Vagina (tissue), 2 donors: ENCODE measurements around the gene CDH18. TPM values are rescaled to one million over a fixed set of nuclear protein-coding genes. Genes with fewer than 3 reads are reported as not detected.

Source experiments
- DNase-seq, 2 donors: peaks; one replicate each; pipeline ENCODE4 v3.0.0-alpha.2; 2017; ENCODE audit errors: extremely low spot score in 2 of 2
- H3K27ac ChIP-seq: fragments of 200-600 bp; sonication (generic); one replicate; pipeline ENCODE4 v1.5.1; 2019
- H3K27me3 ChIP-seq: fragments of 200-600 bp; sonication (generic); one replicate; pipeline ENCODE4 v1.5.1; 2019
- H3K36me3 ChIP-seq, 2 donors: fragments of 200-600 bp; sonication (generic); one replicate each; pipeline ENCODE4 v1.5.1; 2017 to 2019
- H3K4me1 ChIP-seq: fragments of 200-600 bp; sonication (generic); one replicate; pipeline ENCODE4 v1.5.1; 2019
- H3K4me3 ChIP-seq, 2 donors: fragments of 200-600 bp; sonication (generic); 1 replicate in 1 of 2; 2 replicates in 1 of 2; pipeline ENCODE4 v1.5.1; 2016 to 2019
- H3K9me3 ChIP-seq: fragments of 200-600 bp; sonication (generic); one replicate; pipeline ENCODE4 v1.5.1; 2019
- CTCF ChIP-seq, 3 experiments: fragments of 450-650 bp in 2 of 3; fragments of 200-600 bp in 1 of 3; sonication (generic) in 1 of 3; IDR thresholded peaks; one replicate each; pipeline ENCODE4 v1.5.1; 2017 to 2019; ENCODE audit warnings: antibody characterized with exemption in 3 of 3, mild to moderate bottlenecking in 2 of 3, moderate library complexity in 2 of 3
- POLR2A ChIP-seq, 2 donors: fragments of 450-650 bp; IDR thresholded peaks; one replicate each; pipeline ENCODE4 v1.6.1; 2017; ENCODE audit warnings: antibody characterized with exemption in 2 of 2, mild to moderate bottlenecking in 2 of 2, moderate library complexity in 2 of 2
- POLR2AphosphoS5 ChIP-seq, 2 donors: sonication (generic); formaldehyde crosslinking; IDR thresholded peaks; one replicate each; pipeline ENCODE4 v1.9.0; 2017; ENCODE audit warnings: antibody characterized with exemption in 2 of 2, mild to moderate bottlenecking in 2 of 2, low read depth in 1 of 2; ENCODE audit not compliant: insufficient read depth in 1 of 2
- intact Hi-C: fragments of 100-400 bp; cut with DNase I; formaldehyde crosslinking; loops from one replicate; pipeline ENCODE4 v1.15.1; 2023
- total RNA-seq: library from RNA; depleted of rRNA; stranded (reverse); fragments of >200 nt; gene quantifications from one replicate; pipeline ENCODE4 v1.2.3, GENCODE V29; 2016

CDH18 gene
- total RNA-seq, 1 donor from 2014 or later: not detected

- H3K36me3 ChIP-seq: no peaks in the 10 kb centered on the region
- H3K9me3 ChIP-seq: no peaks in the 10 kb centered on the region
- H3K27me3 ChIP-seq: no peaks in the 10 kb centered on the region
- intact Hi-C loops: no loop called here
- no peak for DNase-seq
- H3K4me1 ChIP-seq: no peaks in the 10 kb centered on the region
- H3K27ac ChIP-seq: no peak overlapping the region
- no peak overlapping the region for H3K4me3 ChIP-seq
- TF ChIP-seq POLR2A (IDR thresholded peaks at IDR 0.05): no peak
- no peak for TF ChIP-seq CTCF (IDR thresholded peaks at IDR 0.05)
- no peak for TF ChIP-seq POLR2AphosphoS5 (IDR thresholded peaks at IDR 0.05; ENCODE audit: insufficient read depth in 1 of 2, low read depth in 1 of 2)
Measured at GRCh38 chr5:19568004-19568403, 420.0 kb downstream of the CDH18 start.

GRCh38 chr5:19565466-19565865 is 422.5 kb downstream of the CDH18 start:
- Histone ChIP-seq H3K27ac (no peak overlapping the region), H3K36me3 (no peaks in the 10 kb centered on the region), H3K9me3 (no peaks in the 10 kb centered on the region), H3K4me1 (no peaks in the 10 kb centered on the region), H3K27me3 (no peaks in the 10 kb centered on the region), H3K4me3 (no peak overlapping the region)
- DNase-seq: no peak
- TF ChIP-seq POLR2A (IDR thresholded peaks at IDR 0.05) (no peak), CTCF (IDR thresholded peaks at IDR 0.05) (no peak), POLR2AphosphoS5 (IDR thresholded peaks at IDR 0.05; ENCODE audit: insufficient read depth in 1 of 2, low read depth in 1 of 2) (no peak)
- intact Hi-C loops: no loop called here

GRCh38 chr5:19564036-19564435 is 424.0 kb downstream of the CDH18 start:
- no peaks in the 10 kb centered on the region for H3K36me3 ChIP-seq
- no peak for DNase-seq
- TF ChIP-seq POLR2AphosphoS5 (IDR thresholded peaks at IDR 0.05; ENCODE audit: insufficient read depth in 1 of 2, low read depth in 1 of 2): no peak
- no peak for TF ChIP-seq CTCF (IDR thresholded peaks at IDR 0.05)
- TF ChIP-seq POLR2A (IDR thresholded peaks at IDR 0.05): no peak
- intact Hi-C loops: no loop called here
- H3K9me3 ChIP-seq: no peaks in the 10 kb centered on the region
- H3K4me1 ChIP-seq: no peaks in the 10 kb centered on the region
- no peak overlapping the region for H3K4me3 ChIP-seq
- H3K27me3 ChIP-seq: no peaks in the 10 kb centered on the region
- H3K27ac ChIP-seq: no peak overlapping the region

DNA sequence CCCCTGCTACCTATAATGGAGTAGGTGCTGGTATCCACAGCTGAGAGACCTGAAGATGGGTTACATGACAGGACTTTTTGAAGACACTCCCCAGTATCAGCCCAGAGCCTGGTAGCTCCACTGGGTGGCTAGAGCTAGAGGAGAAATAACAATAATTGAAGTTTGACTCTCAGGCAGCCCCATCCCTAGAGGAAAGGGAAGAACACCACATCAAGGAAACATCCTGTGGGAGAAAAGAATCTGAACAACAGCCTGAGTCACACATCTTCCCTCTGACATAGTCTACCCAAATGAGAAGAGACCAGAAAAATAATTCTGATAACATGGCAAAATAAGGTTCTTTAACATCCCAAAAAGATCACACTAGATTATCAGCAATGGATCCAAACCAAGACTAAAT is 432.1 kb downstream of the CDH18 start:
- Histone ChIP-seq H3K4me1 (no peaks in the 10 kb centered on the region), H3K27me3 (no peaks in the 10 kb centered on the region), H3K4me3 (no peak overlapping the region), H3K36me3 (no peaks in the 10 kb centered on the region), H3K9me3 (no peaks in the 10 kb centered on the region), H3K27ac (no peak overlapping the region)
- intact Hi-C loops: no loop called here
- no peak for TF ChIP-seq CTCF (IDR thresholded peaks at IDR 0.05)
- TF ChIP-seq POLR2A (IDR thresholded peaks at IDR 0.05): no peak
- no peak for TF ChIP-seq POLR2AphosphoS5 (IDR thresholded peaks at IDR 0.05; ENCODE audit: insufficient read depth in 1 of 2, low read depth in 1 of 2)
- no peak for DNase-seq

- no peak overlapping the region for H3K4me3 ChIP-seq
- H3K36me3 ChIP-seq: no peaks in the 10 kb centered on the region
- DNase-seq: no peak
- intact Hi-C loops: no loop called here
- no peaks in the 10 kb centered on the region for H3K27me3 ChIP-seq
- no peak for TF ChIP-seq POLR2AphosphoS5 (IDR thresholded peaks at IDR 0.05; ENCODE audit: insufficient read depth in 1 of 2, low read depth in 1 of 2)
- no peak for TF ChIP-seq CTCF (IDR thresholded peaks at IDR 0.05)
- no peak for TF ChIP-seq POLR2A (IDR thresholded peaks at IDR 0.05)
- H3K27ac ChIP-seq: no peak overlapping the region
- no peaks in the 10 kb centered on the region for H3K4me1 ChIP-seq
- H3K9me3 ChIP-seq: no peaks in the 10 kb centered on the region
Measured at GRCh38 chr5:19555436-19555835, 432.6 kb downstream of the CDH18 start.
